Stomach (tissue), 9 donors: ENCODE data around the gene IMPDH2. TPM values are rescaled to one million over a fixed set of nuclear protein-coding genes. Genes with fewer than 3 reads are reported as not detected.

Source experiments
- DNase-seq, 2 donors: peaks; one replicate each; pipeline versions ENCODE4 v3.0.0 to v3.0.0-alpha.2; 2013 to 2019
- H3K27ac ChIP-seq, 5 donors: fragments of 200-600 bp in 4 of 5; sonication (generic) in 4 of 5; one replicate each; pipeline ENCODE4 v1.5.1; 2013 to 2019; ENCODE audit warnings: mild to moderate bottlenecking in 1 of 5, moderate library complexity in 1 of 5
- H3K27me3 ChIP-seq, 3 donors: fragments of 200-600 bp; sonication (generic); one replicate each; pipeline ENCODE4 v1.5.1; 2017 to 2019; ENCODE audit warnings: mixed run types in 1 of 3
- H3K36me3 ChIP-seq, 4 donors: fragments of 200-600 bp; sonication (generic); 1 replicate in 3 of 4; 2 replicates in 1 of 4; pipeline ENCODE4 v1.5.1; 2016 to 2019
- H3K4me1 ChIP-seq, 4 donors: fragments of 200-600 bp; sonication (generic); one replicate each; pipeline ENCODE4 v1.5.1; 2016 to 2019
- H3K4me3 ChIP-seq, 4 donors: fragments of 200-600 bp; sonication (generic) in 3 of 4; one replicate each; pipeline ENCODE4 v1.5.1; 2016 to 2019; ENCODE audit warnings: mild to moderate bottlenecking in 1 of 4
- H3K9me3 ChIP-seq, 4 donors: fragments of 200-600 bp; sonication (generic); one replicate each; pipeline ENCODE4 v1.5.1; 2016 to 2019
- EP300 ChIP-seq: sonication (generic); formaldehyde crosslinking; IDR thresholded peaks from one replicate; pipeline ENCODE4 v1.6.1; 2017; ENCODE audit warnings: antibody characterized with exemption
- POLR2A ChIP-seq, 4 donors: fragments of 450-650 bp; IDR thresholded peaks; one replicate each; pipeline ENCODE4 v1.6.1; 2016; ENCODE audit warnings: antibody characterized with exemption in 4 of 4, control low read depth in 2 of 4, mild to moderate bottlenecking in 1 of 4, moderate library complexity in 1 of 4
- POLR2AphosphoS5 ChIP-seq, 3 donors: sonication (generic); formaldehyde crosslinking; IDR thresholded peaks; one replicate each; pipeline ENCODE4 v1.6.1; 2016; ENCODE audit warnings: antibody characterized with exemption in 3 of 3
- WGBS, 5 donors: extraction: QIAGEN DNeasy Blood & Tissue Kit in 3 of 5; methylation state at CpG; one replicate each; pipeline versions ENCODE4 v1.1.5 to v1.1.7; 2013 to 2018; 5-methylcytosine and 5-hydroxymethylcytosine counted together
- intact Hi-C: fragments of 100-400 bp; cut with DNase I; formaldehyde crosslinking; loops from one replicate; pipeline ENCODE4 v1.15.1; 2023; ENCODE audit warnings: low total_unique reads
- polyA plus RNA-seq, 3 donors: library from polyadenylated mRNA; stranded (reverse); fragments of 200-250 nt; gene quantifications; one replicate each; pipeline ENCODE4 v1.2.3, GENCODE V29; 2013
- total RNA-seq, 5 donors: library from RNA; depleted of rRNA; stranded (reverse); fragments of >200 nt; gene quantifications; one replicate each; pipeline versions ENCODE4 v1.1.0 to v1.2.3, GENCODE V29; 2014 to 2016
- TF ChIP-seq, protein P1 (sequence below), 7 experiments: fragments of 450-650 bp in 4 of 7; fragments of 200-600 bp in 3 of 7; sonication (generic) in 3 of 7; IDR thresholded peaks; one replicate each; pipeline ENCODE4 v1.5.1; 2016 to 2019; ENCODE audit warnings: antibody characterized with exemption in 7 of 7, control low read depth in 2 of 7, mild to moderate bottlenecking in 1 of 7
- donor health status: healthy with polysubstance abuse.
- donor health status: Bipolar disorder and iron deficiency.
- donor health status: healthy.

The IMPDH2 gene
- total and polyA plus RNA-seq, 8 donors, result 50.4 to 159 (median 107) TPM

- H3K9me3 ChIP-seq, result no peaks in the 10 kb centered on the region
- intact Hi-C loops, result no loop called here
- H3K4me3 ChIP-seq, result peak overlapping the region; percentile 74 to 99 (median 84)
- H3K36me3 ChIP-seq, result peaks cover 9 to 40% (median 32%) of the 10 kb centered on the region in 4 donors
- H3K4me1 ChIP-seq, result peaks cover 31 to 51% (median 40%) of the 10 kb centered on the region in 4 donors
- TF ChIP-seq POLR2A (IDR thresholded peaks at IDR 0.05), result no peak
- no peak for TF ChIP-seq EP300
- TF ChIP-seq POLR2AphosphoS5 (IDR thresholded peaks at IDR 0.05), result no peak
- TF ChIP-seq, protein P1, sequence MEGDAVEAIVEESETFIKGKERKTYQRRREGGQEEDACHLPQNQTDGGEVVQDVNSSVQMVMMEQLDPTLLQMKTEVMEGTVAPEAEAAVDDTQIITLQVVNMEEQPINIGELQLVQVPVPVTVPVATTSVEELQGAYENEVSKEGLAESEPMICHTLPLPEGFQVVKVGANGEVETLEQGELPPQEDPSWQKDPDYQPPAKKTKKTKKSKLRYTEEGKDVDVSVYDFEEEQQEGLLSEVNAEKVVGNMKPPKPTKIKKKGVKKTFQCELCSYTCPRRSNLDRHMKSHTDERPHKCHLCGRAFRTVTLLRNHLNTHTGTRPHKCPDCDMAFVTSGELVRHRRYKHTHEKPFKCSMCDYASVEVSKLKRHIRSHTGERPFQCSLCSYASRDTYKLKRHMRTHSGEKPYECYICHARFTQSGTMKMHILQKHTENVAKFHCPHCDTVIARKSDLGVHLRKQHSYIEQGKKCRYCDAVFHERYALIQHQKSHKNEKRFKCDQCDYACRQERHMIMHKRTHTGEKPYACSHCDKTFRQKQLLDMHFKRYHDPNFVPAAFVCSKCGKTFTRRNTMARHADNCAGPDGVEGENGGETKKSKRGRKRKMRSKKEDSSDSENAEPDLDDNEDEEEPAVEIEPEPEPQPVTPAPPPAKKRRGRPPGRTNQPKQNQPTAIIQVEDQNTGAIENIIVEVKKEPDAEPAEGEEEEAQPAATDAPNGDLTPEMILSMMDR (IDR thresholded peaks at IDR 0.05), result no peak
- 1 to 12% (median 3%) methylated on average over 8 to 21 of the region's 21 CpGs for WGBS, 5 donors
- H3K27ac ChIP-seq, result peak overlapping the region; percentile 91 to 96 (median 93)
- no peak for DNase-seq
- no peaks in the 10 kb centered on the region for H3K27me3 ChIP-seq
Measured at GRCh38 chr3:48989126-48989795, 39.9 kb downstream of the IMPDH2 start.

- Histone ChIP-seq H3K27ac (no peak overlapping the region), H3K36me3 (peaks cover 38 to 64% (median 61%) of the 10 kb centered on the region in 4 donors), H3K4me1 (peaks cover 17 to 25% (median 21%) of the 10 kb centered on the region in 4 donors), H3K9me3 (no peaks in the 10 kb centered on the region), H3K27me3 (no peaks in the 10 kb centered on the region), H3K4me3 (no peak overlapping the region)
- WGBS, 5 donors, result 86 to 97% (median 90%) methylated on average over 7 of the region's 7 CpGs
- intact Hi-C loops, result no loop called here
- TF ChIP-seq EP300 (no peak), POLR2AphosphoS5 (IDR thresholded peaks at IDR 0.05) (no peak), POLR2A (IDR thresholded peaks at IDR 0.05) (no peak)
- TF ChIP-seq, protein P1 (IDR thresholded peaks at IDR 0.05), result no peak
- no peak for DNase-seq
Measured at GRCh38 chr3:48985831-48986376, 43.3 kb downstream of the IMPDH2 start.

- intact Hi-C loops, result no loop called here
- Histone ChIP-seq H3K4me1 (peaks cover 15 to 21% (median 17%) of the 10 kb centered on the region in 4 donors), H3K9me3 (no peaks in the 10 kb centered on the region), H3K4me3 (no peak overlapping the region), H3K27ac (no peak overlapping the region), H3K27me3 (no peaks in the 10 kb centered on the region), H3K36me3 (peaks cover 50 to 76% (median 73%) of the 10 kb centered on the region in 4 donors)
- TF ChIP-seq POLR2AphosphoS5 (IDR thresholded peaks at IDR 0.05), result no peak
- no peak for TF ChIP-seq POLR2A (IDR thresholded peaks at IDR 0.05)
- TF ChIP-seq, protein P1 (IDR thresholded peaks at IDR 0.05), result no peak
- no peak for TF ChIP-seq EP300
- DNase-seq, result no peak
Measured at GRCh38 chr3:48984663-48985062, 44.5 kb downstream of the IMPDH2 start.

DNA sequence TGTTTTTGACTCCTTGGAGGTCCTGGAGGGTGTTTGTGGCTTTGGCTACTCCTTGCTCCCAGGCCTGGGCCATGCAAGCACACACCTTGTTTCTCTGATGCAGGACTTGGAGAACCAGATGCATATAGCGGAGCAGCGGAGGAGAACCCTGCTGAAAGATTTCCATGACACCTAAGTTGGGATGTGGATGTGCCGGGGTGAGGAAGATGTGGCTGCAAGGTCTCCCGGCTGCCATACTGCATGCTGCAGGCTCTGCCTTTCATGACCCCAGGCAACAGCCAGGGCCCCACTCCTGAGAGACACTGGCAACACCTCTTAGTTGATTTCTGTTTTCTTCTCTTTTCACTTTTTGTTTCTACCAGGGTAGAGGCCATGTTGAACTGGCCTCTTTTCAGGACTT, 46.1 kb downstream of the IMPDH2 start:
- Histone ChIP-seq H3K27me3 (no peaks in the 10 kb centered on the region), H3K4me1 (peaks cover 2 to 5% (median 2%) of the 10 kb centered on the region in 4 donors), H3K9me3 (no peaks in the 10 kb centered on the region), H3K4me3 (no peak overlapping the region), H3K27ac (no peak overlapping the region), H3K36me3 (peaks cover 63 to 92% (median 89%) of the 10 kb centered on the region in 4 donors)
- WGBS, 5 donors, result 89 to 98% (median 94%) methylated on average over 4 of the region's 4 CpGs
- no peak for DNase-seq
- intact Hi-C loops, result no loop called here
- no peak for TF ChIP-seq POLR2AphosphoS5 (IDR thresholded peaks at IDR 0.05)
- TF ChIP-seq EP300, result no peak
- TF ChIP-seq POLR2A (IDR thresholded peaks at IDR 0.05), result no peak
- TF ChIP-seq, protein P1 (IDR thresholded peaks at IDR 0.05), result no peak
